Measurements from ENCODE around the gene CBFA2T2.

CBFA2T2 gene

GRCh38 chr20:33621717-33622400 is 132.0 kb downstream of the CBFA2T2 start:
- no peak for TF ChIP-seq CTCF (IDR thresholded peaks at IDR 0.05)

- no peak for TF ChIP-seq CTCF (IDR thresholded peaks at IDR 0.05)
Measured at GRCh38 chr20:33622705-33623365, 132.9 kb downstream of the CBFA2T2 start.

- no peak for TF ChIP-seq CTCF (IDR thresholded peaks at IDR 0.05)
Measured at GRCh38 chr20:33624399-33624798, 134.5 kb downstream of the CBFA2T2 start.

- no peak for TF ChIP-seq CTCF (IDR thresholded peaks at IDR 0.05)
Measured at GRCh38 chr20:33626190-33626589, 136.3 kb downstream of the CBFA2T2 start.

- TF ChIP-seq CTCF (IDR thresholded peaks at IDR 0.05): no peak
Measured at GRCh38 chr20:33627577-33628216, 137.8 kb downstream of the CBFA2T2 start.

GRCh38 chr20:33629533-33629932 is 139.6 kb downstream of the CBFA2T2 start:
- TF ChIP-seq CTCF (IDR thresholded peaks at IDR 0.05): no peak

GRCh38 chr20:33629979-33630378 is 140.1 kb downstream of the CBFA2T2 start:
- no peak for TF ChIP-seq CTCF (IDR thresholded peaks at IDR 0.05)

Measured in LNCAP (cell line).